Medulla oblongata (tissue), 1 donor: ENCODE measurements around the gene PRR35.

Experiments
- DNase-seq: peaks from one replicate; pipeline ENCODE4 v3.0.0-alpha.2; 2015; ENCODE audit errors: extremely low spot score

The PRR35 gene

DNA sequence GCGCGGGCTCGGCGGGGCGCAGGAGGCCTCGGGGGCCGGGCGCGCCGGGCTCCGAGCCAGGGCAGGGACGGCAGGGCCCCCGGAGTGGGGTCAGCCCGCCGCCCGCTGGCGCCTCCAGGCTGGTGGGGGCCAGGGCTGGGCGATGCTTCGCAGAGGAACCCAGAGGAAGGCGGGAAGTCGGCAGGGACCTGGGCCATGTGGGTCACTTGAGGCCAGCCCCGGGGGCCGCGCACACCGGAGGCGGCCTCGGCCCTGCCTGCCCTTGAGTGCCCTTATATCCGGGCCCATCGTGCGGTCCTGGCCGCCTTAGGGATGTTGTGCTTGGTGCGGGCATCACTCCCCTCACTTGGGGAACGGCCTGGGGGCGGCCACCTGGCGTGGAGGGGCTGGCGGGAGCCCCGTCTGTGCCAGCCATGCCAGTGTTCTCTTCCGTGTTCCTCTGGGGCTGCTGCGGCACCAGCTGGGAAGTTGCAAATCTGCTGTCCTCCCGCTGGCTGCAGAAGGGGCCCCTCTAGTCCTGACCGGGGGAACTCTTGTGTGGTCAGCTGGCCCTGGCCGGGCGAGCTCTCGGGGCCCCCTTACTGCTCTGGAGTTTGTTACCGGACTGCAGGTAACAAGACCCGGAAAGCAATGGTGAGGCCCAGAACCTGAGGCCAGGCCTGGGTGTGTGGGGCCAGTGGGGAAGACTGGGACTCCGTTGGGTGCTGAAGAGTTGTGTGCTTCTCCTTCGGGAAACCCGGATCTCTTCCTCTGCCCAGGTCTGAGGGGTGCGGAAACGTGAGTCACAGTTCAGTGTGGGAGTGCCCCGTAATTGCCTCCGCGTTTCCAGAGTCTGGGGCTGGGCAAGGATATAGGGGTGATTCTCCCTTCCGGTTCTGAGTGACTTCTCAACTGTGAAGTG lies 31.8 kb upstream of the PRR35 start:
- DNase-seq, result no peak

DNA sequence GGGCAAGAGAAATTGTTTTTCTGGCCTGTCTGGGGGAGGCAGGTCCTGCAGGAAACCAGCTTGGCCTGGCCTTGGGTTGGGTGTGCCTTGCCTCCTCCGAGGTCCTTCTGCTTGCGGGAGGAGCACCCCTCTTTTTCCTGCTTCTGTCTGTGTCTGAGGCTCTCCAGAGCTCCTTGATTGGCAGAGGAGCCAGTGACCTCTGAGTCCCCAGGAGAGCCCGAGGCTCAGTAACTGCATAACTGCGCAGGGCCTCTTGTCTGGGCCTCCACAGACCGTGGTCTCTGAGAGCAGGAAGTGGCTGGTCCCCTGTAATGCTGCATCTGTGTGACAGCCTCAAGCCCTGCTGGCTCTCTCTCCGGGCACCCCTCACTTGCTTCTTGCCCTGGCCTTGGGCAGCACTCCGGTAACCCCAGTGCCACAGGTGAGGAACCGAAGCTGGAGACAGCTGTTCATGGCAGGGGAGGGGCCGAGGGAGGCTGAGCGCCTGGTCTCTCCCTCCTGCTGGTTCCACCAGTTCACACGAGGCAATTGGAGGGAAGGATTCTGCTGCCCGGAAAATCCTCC lies 31.1 kb upstream of the PRR35 start:
- DNase-seq, result no peak

DNA sequence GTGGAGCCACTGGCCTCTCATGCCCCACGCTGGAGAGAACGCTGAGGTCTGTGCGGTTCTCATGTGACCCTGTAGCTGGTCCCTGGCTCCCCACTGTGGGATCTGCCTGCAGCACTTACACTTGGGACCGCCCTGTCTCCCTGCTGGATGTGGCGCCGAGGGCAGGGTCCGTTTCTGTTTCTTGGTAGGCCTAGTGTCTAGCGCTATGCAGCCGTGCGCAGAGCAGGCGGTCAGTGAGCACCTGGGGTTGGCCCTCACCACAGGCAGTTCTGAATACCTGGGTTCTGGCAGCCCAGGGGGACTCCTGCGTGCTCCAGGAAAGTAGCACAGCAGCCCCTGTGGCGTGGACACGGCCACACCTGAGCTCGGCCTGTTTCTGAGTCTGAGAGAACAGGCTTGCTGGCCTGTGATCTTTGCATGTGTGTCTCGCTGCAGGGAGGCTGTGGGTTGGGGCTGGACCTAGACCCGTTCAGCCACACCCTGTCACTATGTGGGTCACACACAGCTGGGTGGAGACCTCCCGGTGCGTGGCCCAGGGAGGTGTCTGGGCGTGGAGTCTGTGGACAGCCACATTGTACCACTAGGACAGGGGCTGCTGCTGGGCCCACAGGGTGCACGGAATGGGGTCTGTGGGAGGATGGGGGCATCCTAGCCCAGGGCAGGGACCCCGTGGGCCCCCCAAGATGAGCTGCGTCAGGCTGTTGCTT lies 29.9 kb upstream of the PRR35 start:
- DNase-seq, result no peak

DNA sequence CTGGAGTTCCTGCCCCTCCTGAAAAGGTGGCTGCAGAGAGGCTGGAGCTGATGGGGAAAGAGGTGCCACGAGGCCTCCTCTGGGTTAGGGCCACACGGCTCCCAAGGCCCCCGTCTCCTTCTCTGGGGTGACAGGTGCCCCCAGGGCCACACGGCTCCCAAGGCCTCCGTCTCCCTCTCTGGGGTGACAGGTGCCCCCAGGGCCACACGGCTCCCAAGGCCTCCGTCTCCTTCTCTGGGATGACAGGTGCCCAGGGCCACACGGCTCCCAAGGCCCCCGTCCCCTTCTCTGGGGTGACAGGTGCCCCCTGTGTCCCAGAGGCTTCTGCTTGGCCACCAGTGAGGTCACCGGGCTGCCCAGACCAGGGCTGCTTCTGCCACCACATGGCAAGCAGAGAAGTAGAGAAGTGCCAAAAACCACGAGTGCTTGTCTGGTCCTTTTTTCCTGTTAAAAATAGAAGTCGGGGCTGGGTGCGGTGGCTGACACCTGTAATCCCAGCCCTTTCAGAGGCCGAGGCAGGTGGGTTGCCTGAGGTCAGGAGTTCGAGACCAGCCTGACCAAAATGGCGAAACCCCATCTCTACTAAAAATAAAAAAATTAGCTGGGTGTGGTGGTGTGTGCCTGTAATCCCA lies 28.6 kb upstream of the PRR35 start:
- no peak for DNase-seq

DNA sequence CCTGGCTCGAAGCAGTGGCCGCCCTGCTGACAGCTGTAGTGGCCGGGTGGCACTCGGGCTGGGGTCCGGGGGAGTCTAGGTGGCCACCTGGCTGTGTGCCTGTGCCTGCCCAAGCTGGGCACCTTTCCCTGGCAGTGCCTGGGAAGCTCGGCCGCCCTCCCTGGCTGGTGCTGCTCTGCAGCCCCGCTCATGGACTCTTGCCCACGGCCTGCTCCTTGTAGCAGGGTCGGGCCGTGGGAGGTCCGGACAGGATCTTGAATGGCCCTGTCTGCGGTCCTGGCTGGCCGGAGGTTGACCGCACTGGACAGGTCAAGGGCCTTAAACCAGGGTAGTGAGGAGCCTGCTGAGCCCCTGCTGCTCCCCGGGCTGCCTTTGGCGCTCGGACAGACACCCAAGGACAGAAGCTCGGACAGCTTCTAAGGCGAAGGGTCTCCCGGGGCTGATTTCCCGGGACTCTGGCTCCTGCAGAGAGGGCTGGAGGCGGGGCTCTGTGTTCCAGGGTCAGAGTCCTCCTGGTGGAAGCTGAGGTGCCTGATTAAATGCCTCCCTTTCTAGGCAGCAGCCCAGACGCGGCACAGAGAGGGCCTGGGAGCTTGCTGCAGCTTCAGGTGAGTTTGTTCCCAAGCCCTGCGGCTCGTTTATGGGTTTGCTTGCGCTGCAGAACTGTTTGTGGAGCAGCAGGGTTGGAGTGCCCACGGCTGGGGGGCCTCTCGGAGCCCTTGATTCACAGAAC lies 26.6 kb upstream of the PRR35 start:
- DNase-seq, result no peak

DNA sequence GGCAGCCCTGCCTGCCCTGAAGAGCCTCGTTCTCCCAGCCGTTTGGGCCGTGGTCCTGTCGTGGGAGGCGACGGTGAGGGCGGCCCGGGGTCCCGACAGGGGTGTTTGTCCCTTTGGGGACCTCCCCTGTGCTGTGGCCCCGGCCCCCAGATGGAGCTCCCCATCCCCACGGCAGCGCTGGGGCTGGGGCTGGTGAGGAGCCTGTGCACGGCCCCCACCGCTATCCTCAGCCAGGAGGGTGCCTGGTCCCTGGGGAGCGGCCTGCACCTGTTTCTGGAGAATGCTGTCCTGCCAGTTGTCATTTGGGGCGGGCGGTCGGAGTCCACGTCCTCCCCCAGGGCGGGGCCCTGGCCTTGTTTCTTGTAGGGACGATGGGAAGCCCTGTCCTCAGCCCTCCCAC lies 26.1 kb upstream of the PRR35 start:
- DNase-seq, result no peak

DNA sequence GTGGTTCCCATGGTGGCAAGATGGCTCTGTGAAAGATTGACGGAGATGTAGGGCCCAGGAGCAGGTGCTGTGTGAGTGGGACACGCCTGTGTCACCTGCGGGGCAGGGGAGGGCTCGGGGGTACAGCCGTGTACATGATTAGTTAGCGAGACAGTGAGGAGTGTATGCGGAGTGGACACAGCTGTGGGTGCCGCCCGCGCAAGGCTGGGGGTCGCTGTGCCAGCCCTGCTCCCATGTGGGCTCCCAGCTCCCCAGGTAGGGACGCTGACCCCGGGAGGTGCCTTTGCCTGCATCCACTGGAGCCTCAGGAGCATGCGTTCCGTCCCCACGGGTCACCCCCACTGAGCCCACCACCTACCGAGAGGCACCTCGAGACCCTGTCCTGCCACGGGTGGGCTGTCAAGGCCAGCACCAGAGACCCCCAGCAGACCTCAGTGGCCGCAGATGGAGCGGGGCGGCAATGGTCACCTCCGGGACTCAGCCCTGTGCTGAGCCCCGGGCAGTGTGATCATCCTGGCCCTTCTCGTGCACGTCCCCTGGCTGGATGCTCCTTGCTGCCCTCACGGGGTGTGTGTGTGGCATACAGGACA lies 25.2 kb upstream of the PRR35 start:
- no peak for DNase-seq

DNA sequence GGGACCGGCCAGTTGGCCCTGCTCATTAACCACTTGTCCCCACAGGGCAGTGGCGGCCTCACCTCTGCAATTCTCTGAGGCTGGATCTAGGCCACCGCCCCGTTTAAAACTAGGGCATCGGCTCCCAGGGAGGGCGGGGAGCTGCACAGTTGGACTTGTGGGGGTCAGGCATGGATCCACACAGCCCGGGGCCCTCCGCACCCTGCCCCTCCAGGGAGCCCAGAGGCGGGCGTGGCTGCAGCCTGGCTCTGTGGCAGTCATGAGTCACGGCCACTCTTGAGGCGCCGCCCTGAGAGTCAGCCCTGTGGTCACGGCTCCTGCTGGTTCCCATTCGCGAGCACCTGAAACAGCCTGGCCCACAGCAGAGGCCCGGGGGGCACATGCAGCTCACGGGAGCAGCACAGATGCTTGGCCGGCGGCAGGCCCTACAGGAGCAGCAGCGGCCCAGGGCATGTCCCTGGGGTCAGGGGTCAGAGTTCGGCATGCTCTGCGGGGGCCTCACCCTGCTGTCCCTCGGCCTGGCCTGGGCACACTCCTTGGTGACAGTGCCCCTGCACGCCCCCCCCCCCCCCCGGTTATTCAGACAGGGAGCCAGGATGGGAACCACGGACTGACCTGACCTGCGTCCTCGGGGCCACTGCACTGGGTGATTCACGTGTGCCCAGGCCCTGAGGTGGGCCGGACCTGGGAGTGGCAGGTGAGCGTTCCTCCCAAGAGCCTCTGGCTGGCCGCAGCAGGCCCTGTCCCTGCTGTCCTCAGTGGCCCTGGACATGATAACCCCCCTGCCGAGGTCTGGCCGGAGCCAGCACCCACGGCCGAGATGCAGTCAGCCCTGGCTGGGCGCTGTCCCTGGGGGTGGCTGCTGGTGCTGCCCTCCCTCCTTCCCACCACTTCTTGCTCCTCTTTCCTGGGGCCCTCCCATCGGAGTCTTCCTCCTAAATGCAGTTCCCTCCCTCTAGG lies 24.5 kb upstream of the PRR35 start:
- DNase-seq, result no peak

DNA sequence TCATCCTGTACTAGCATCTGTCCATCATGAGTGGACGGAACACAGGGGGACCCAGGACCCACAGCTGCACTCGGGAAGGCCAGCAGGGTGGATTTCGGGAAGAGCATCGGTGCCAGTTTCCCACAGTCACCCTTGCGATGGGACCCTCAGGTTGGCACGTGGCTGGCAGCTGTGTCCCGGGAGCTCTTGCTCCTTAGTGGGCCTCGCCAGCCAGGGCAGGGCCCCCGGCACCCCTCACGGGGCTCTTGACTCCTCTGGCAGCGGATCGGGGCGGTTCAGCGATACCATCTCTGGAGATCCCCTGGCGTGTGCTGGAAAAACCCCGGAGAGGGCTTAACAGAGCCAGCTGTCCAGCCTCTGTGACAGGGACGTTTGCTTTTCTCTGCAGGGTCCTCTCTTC lies 23.4 kb upstream of the PRR35 start:
- DNase-seq, result no peak

DNA sequence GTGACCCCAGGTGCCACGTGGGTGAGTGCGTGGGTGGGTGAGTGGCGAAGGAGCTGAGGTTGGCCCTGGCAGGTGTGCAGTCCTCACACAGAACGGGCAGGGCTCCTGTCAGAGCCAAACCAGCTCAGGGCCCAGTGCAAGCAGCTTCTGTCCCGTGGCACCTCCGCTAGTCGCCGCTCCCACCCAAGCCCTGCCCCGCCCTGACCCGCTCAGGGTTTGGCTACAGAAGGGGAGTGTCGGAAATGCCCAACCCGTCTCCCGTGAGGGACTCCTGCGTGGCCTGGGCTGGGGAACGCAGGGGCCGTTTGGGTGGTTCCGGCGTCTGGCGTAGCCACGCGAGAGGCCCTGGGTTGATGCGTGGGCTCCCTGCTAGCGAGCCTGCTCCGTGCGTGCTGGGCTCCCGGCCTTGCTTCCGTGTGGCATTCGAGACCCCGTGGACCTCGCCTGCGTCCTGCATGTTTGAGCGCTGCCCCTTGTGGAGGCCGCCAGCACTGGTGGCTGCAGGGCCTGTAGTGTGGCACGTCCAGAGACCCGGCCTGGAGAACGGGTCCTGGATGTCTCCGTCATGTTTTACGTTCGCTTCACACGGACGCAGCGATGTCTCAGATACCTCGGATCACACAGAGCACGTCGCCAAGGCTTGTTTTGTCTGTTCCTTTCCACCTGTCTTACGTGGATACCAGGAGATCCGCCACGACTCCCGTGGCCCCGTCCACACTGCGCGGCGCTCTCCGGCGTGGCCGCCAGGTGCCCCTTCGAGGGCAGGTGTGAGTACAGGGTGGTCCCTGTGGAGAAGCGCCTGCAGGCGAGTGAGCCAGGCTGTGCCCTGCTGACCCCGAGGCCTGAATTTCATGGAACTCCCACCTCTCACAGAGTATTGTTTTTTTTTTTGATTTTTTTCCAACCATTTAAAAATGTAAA lies 22.5 kb upstream of the PRR35 start:
- no peak for DNase-seq

DNA sequence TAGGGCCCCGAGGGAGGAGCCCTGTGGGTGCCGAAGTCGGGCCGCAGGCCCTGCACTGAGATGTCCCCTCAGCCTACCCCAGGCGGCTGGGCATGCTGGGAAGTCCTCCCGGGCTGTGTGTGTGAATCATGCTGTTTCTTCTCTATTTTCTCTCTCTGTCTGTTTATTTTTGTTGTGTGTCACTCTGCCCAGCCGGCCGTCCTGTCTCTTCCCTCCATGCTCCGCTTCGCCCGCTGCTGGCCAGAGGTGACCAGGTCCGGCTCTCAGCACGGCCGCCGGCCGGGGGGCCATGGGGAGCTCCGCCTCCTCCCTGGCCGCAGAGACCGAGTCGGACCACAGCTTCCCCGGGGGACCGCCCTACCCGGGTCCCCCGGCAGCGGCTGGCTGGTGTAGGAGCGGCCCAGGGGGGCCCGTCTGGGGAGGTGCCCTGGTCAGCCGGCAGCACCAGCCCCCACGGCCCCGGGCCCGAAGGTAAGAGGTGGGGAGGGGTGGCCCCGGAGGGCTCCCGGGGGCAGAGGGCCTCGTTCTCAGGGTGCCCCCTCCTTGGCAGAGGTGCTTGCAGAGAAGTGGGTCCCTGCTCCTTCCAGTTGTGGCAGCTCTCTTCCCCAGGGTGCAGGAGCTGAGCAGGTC lies 20.2 kb upstream of the PRR35 start:
- DNase-seq, result no peak

DNA sequence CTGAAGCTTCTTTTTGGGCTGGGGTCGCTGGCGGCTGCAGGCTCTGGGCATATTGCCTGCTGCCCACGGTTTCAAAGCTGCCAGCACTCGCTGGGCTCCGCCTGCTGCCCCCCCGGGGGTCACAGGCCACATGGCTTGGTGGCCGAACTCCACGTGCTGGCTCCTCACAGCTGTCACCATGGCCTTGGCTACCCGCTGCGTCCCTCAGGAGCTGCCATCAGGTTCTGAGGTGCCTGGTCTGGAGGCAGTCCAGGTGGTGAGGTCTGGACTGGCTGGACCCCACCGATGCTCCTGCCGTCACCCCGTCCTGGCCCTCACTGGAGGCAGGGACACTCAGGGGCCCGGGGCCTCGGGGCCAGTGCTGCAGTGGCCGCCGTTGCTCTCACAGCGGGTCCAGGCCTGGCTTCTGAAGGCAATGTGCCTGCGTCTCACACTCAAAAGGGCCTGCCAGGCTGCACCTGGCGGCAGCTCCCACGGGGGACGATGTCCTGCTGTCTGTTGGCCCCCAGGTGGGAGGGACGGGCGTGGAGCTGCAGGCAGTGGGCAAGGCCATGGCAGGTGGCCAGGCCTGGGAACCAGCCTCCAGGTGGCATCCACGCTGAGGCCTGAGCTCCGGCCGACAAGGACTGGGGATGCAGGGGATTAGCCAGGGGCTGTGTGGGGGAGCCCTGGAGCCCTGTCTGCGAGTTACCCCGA lies 19.4 kb upstream of the PRR35 start:
- no peak for DNase-seq

DNA sequence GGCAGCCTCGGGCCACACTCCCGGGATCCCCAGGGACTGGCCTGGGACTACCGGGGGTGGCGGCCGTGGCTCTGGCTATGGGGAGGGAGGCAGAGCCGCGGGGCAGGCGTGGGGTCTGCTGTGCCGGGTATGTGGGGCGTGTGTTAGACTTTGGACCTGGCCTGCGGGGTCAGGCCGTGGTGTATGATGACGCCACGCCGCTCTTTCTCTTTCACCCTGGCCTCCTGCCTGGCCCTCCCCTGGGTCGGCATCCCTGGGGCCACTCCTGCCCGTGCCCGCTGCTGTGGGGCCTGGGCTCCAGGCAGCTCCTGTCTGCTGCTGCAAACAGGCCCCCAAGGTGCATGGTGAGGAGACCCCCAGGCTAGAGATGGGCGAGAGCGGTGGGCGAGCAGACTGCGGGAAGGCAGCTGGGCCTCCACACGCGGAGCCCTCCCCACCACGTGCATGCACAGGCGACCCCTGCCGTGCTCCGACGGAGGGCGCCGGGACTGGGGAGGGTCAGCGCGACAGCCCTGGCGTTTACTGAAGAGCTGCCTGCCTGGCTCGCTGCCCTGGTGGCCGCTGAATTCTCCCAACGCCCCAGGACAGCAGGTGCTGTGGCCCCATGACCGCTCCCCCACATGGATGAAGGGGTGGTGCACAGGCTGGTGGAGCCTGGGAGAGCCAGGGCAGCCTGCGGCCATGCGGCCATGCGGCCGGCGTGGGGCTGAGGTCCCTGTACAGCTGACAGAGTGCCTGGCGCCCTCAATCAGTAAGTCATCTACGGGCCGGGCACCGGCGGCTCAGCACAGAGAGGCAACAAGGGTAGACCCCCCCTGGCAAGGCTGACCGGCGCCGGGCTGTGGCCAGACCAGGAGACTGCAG lies 16.7 kb upstream of the PRR35 start:
- no peak for DNase-seq

DNA sequence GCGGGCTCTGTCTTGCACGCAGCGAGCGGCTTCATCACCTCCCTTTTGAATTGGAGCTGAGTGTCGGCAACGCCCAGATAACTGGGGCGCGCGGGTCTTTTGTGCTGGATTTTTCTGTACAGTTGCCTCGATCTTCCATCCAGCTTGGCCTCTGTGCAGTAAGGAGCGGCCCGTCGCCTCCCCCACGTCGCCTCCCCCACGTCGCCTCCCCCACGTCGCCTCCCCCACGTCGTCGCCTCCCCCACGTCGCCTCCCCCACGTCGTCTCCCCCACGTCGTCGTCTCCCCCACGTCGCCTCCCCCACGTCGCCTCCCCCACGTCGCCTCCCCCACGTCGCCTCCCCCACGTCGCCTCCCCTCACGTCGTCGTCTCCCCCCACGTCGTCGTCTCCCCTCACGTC lies 15.7 kb upstream of the PRR35 start:
- no peak for DNase-seq

DNA sequence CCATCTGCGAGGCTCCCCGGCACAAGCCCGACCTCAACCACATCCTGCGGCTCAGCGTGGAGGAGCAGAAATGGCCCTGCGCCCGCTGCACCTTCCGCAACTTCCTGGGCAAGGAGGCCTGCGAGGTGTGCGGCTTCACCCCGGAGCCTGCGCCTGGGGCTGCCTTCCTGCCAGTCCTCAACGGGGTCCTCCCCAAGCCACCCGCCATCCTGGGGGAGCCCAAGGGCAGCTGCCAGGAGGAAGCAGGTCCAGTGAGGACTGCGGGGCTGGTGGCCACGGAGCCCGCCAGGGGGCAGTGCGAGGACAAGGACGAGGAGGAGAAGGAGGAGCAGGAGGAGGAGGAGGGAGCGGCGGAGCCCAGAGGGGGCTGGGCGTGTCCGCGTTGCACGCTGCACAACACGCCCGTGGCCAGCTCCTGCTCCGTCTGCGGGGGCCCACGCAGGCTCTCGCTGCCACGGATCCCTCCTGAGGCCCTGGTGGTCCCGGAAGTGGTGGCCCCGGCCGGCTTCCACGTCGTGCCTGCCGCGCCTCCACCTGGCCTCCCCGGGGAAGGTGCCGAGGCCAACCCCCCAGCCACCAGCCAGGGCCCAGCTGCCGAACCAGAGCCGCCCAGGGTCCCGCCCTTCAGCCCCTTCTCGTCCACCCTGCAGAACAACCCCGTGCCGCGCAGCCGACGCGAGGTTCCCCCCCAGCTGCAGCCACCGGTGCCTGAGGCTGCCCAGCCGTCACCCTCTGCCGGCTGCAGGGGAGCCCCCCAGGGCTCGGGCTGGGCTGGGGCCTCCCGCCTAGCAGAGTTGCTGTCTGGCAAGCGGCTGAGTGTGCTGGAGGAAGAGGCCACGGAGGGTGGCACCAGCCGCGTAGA lies 13.1 kb upstream of the PRR35 start:
- DNase-seq, result no peak

DNA sequence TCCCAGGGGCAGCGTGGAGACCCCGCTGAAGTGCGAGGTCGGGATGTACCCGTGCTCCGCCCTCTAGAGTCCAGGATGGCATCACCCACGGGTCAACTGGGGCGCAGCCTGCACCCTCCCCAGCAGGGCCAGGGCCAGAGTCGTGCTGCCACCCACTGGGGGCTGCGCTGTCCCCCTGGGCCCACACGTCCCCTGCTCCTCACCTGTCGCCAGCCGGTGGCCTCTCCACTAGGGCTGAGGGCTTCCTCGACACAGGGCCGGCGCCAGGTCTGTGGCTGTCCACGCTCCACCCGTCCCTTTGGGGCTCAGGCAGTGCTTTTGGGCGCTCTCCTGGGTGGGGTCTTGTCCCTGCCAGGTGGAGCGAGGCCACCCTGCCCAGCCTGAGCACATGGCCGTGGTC lies 11.6 kb upstream of the PRR35 start:
- DNase-seq, result no peak
